Bronchial smooth muscle cell (primary cell): ENCODE measurements around the gene PCGF1. TPM values are rescaled to one million over a fixed set of nuclear protein-coding genes. Genes with fewer than 3 reads are reported as not detected.

Source experiments
- total RNA-seq: library from RNA; depleted of rRNA; stranded (reverse); fragments of >200 nt; gene quantifications from 2 replicates; pipeline ENCODE4 v1.2.1, GENCODE V29; 2014

PCGF1 gene
- total RNA-seq = 28.2 and 34.9 TPM in 2 replicates

GRCh38 chr2:74507145-74507925, at the start of gene PCGF1:
PCGF1 (minus strand) TSS chr2:74507695; CDS start chr2:74507668, 27 bp downstream.

GRCh38 chr2:74553892-74554819, 46.7 kb upstream of the PCGF1 start, which contains the start of the genes DOK1 and LOXL3:
DOK1 (plus strand) TSS chr2:74554720; CDS start chr2:74554755, 35 bp downstream.
LOXL3 (minus strand) TSS chr2:74553942; CDS start chr2:74552634, 1,308 bp downstream.

GRCh38 chr2:74529357-74530238, 22.1 kb upstream of the PCGF1 start, which contains the start of the genes AUP1 and HTRA2:
AUP1 (minus strand) TSS chr2:74529706; CDS start chr2:74529629, 77 bp downstream.
HTRA2 (plus strand) TSS chr2:74529933; CDS start chr2:74530007, 74 bp downstream.

GRCh38 chr2:74525717-74526648, 18.5 kb upstream of the PCGF1 start, which contains the start of gene DQX1:
DQX1 (minus strand) TSS chr2:74526231; CDS start chr2:74525729, 502 bp downstream.

GRCh38 chr2:74514368-74515270, 7.1 kb upstream of the PCGF1 start, which contains the start of gene TLX2:
TLX2 (plus strand) TSS chr2:74514450; CDS start chr2:74514807, 357 bp downstream.

GRCh38 chr2:74499267-74499939, 8.1 kb downstream of the PCGF1 start, which contains the start of gene LBX2:
LBX2 (minus strand) TSS chr2:74499603; CDS start chr2:74499537, 66 bp downstream.

GRCh38 chr2:74482801-74483674, 24.5 kb downstream of the PCGF1 start, which contains the start of the genes CCDC142 and TTC31:
CCDC142 (minus strand) TSS chr2:74482998; CDS start chr2:74482837, 161 bp downstream.
TTC31 (plus strand) TSS chr2:74483081; CDS start chr2:74483096, 15 bp downstream.

GRCh38 chr2:74472086-74472944, 35.2 kb downstream of the PCGF1 start, which contains the start of gene MRPL53:
MRPL53 (minus strand) TSS chr2:74472680; CDS start chr2:74472660, 20 bp downstream.

GRCh38 chr2:74458132-74458937, 49.2 kb downstream of the PCGF1 start, which contains the start of gene WBP1:
WBP1 (plus strand) TSS chr2:74458438; CDS start chr2:74458603, 165 bp downstream.

Other genes starting within 250 kb of the PCGF1 start
- 0.16 and 0.26 TPM in 2 replicates for gene SLC4A5, start 164.3 kb downstream of the PCGF1 start, total RNA-seq
- 239 and 256 TPM in 2 replicates for gene DCTN1, start 127.4 kb downstream of the PCGF1 start, total RNA-seq
- gene C2orf81, start 86.1 kb downstream of the PCGF1 start, total RNA-seq = 0.79 and 1.4 TPM in 2 replicates
- gene WDR54, start 86.0 kb downstream of the PCGF1 start, total RNA-seq = 28.6 and 30.6 TPM in 2 replicates
- 17.8 and 18.1 TPM in 2 replicates for gene RTKN, start 65.8 kb downstream of the PCGF1 start, total RNA-seq
- gene INO80B, start 52.6 kb downstream of the PCGF1 start, total RNA-seq = 14.2 and 30.1 TPM in 2 replicates
- gene WBP1, start 49.3 kb downstream of the PCGF1 start, total RNA-seq = 79.4 and 88.0 TPM in 2 replicates
- 28.0 and 33.4 TPM in 2 replicates for gene MOGS, start 42.3 kb downstream of the PCGF1 start, total RNA-seq
- 68.4 and 79.9 TPM in 2 replicates for gene MRPL53, start 35.0 kb downstream of the PCGF1 start, total RNA-seq
- gene CCDC142, start 24.7 kb downstream of the PCGF1 start, total RNA-seq = 15.9 and 21.0 TPM in 2 replicates
- gene TTC31, start 24.6 kb downstream of the PCGF1 start, total RNA-seq = 7.6 and 9.1 TPM in 2 replicates
- 3.8 and 6.4 TPM in 2 replicates for gene LBX2, start 8.1 kb downstream of the PCGF1 start, total RNA-seq
- 1.4 TPM in 2 replicates for gene TLX2, start 6.8 kb upstream of the PCGF1 start, total RNA-seq
- 0.16 TPM in 1 of 2 replicates, not detected in the other for gene DQX1, start 18.5 kb upstream of the PCGF1 start, total RNA-seq
- 58.5 and 79.5 TPM in 2 replicates for gene AUP1, start 22.0 kb upstream of the PCGF1 start, total RNA-seq
- gene HTRA2, start 22.2 kb upstream of the PCGF1 start, total RNA-seq = 43.2 and 63.9 TPM in 2 replicates
- 23.6 and 30.0 TPM in 2 replicates for gene LOXL3, start 46.2 kb upstream of the PCGF1 start, total RNA-seq
- 22.7 and 31.5 TPM in 2 replicates for gene DOK1, start 47.0 kb upstream of the PCGF1 start, total RNA-seq
- gene M1AP, start 140.6 kb upstream of the PCGF1 start, total RNA-seq = not detected in 2 replicates
- 3.3 and 4.1 TPM in 2 replicates for gene SEMA4F, start 146.6 kb upstream of the PCGF1 start, total RNA-seq